Mesenteric fat pad (tissue), 1 donor: ENCODE data around the gene SCARB1. TPM values are rescaled to one million over a fixed set of nuclear protein-coding genes. Genes with fewer than 3 reads are reported as not detected.

ENCODE experiments used
- DNase-seq: peaks from one replicate; pipeline ENCODE4 v3.0.0-alpha.2; 2020; ENCODE audit warnings: low spot score
- total RNA-seq: library from RNA; stranded (reverse); fragmentation: NEBNext Ultra II Directional; extraction: Animal tissue kit (Norgen Biotek cat#: 25700); gene quantifications from one replicate; pipeline ENCODE4 v1.2.1, GENCODE V29; 2021
- donor health status: DM: yes; HTN: yes; CAD: no.

Gene SCARB1
- total RNA-seq, 1 donor from 2014 or later = 135 TPM

- DNase-seq = no peak
Measured at GRCh38 chr12:124865728-124866127, 2.1 kb upstream of the SCARB1 start.

GRCh38 chr12:124864326-124864752 lies 675 bp upstream of the SCARB1 start:
- no peak for DNase-seq

DNA sequence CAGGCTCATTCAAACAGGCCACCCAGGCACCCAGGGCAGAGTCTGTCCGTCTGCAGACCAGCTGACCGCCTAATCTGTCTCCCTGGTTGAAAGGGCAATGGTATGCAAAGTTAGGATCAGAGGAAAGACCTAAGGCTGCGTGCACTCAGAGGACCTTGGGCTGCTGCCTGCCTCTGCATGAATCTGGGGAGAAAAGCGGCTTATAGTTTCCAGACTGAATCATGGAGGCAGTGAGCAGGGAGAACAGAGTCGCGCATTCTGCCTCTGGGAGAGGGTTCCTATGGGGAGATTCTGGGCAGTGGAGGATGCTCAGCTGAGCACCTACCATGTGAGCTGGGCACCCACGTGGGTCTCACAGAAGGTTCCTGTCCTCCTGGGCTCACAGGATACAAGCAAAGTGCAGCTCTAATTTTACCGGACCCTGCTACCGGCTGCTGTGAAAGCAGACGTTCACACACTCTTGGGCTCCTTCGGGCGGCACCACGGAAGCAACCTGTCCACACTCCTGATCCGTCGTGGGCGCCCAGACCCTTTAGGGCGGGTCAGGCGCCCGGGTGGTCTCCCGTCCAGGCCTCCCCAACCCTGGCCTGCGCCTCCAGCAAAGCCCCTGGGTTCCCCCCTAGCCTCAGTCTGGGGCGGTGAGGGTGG lies 772 bp downstream of the SCARB1 start:
- no peak for DNase-seq

- no peak for DNase-seq
Measured at GRCh38 chr12:124861898-124862676, 1.6 kb downstream of the SCARB1 start.

GRCh38 chr12:124861492-124861891 lies 2.2 kb downstream of the SCARB1 start:
- DNase-seq = no peak

DNA sequence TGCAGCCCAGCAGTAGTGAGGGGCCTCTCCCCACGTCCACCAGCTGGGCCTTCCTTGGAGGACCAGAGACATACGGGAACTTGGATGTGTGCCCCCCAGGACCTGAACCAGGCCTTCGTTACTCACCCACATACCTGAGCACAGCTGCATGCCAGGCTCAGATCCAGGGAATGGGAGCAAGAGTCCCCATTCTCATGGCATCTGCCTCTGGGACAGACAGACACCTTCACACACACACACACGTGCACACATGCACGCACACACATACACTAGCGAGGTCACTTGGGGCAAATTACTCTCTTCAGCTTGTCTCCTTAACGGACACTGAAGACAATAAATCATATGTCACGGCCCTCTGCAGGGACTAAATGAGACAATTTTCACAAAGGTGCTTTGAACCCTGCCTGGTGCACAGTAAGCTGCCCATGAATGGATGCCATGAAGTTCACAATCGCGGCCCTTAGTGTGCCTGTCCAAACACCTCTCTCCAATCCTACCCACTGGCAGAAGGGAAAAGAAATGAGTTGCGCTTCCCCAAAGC lies 5.7 kb downstream of the SCARB1 start:
- DNase-seq = no peak

- no peak for DNase-seq
Measured at GRCh38 chr12:124856842-124857178, 6.9 kb downstream of the SCARB1 start.

- no peak for DNase-seq
Measured at GRCh38 chr12:124856132-124856841, 7.4 kb downstream of the SCARB1 start.

DNA sequence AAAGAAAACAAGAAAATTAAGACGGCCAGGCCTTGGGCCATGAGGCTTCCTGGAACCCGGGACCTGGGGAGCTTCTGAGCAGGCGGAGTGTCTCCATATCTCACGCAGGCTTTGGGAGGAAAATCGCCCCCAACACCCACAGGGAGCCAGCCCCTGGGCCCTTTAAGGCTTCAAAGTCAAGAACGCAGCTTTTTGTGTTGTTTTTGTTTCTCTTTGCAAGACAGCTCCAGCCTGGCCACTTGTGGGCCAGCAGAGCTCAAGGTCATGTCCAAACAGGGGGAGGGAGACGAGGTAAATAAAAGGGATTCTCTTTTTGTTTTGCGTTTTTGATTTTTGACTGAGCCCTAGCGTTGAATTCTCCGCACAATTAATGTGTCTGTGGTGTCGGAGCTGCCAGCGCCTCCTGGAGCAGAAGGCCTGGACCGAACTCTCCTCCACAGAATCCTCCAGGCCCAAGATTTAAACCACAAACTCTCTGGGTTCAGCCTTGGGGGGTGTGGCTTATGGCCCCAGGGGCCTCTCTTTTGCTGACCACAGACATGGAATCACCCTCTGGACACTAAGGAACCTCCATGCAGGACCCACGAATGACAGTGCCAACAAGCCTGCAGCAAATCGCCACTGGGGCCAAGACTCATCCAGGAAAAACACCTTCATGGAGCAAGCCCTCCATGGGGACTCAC lies 8.2 kb downstream of the SCARB1 start:
- DNase-seq = no peak

DNA sequence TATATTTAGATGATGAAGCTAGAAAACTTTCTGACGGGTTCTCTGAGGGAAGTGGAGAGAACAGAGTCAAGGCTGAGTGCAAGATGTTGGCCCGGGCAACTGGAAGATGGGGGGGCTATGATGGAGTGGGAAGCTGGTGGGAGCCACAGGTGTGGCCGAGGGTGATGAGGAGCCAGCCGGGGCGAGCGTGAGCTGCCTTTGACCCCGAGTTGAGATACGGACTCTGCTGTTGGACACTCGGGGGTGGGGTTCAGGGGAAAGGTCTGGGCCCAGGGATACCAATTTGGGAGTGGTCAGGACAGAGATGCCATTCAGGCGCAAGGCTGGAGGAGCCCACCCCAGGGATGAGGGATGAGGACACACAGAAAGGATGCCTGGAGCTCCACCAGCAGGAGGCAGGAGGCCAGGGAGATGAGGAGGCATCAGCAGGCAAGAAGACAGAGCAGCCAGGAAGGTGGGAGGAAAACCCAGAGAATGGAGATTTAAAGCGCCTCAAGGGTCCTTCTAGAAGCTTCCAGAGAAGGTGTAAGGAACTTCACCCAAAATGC lies 9.0 kb downstream of the SCARB1 start:
- no peak for DNase-seq

GRCh38 chr12:124853781-124854636 lies 9.7 kb downstream of the SCARB1 start:
- DNase-seq = no peak

DNA sequence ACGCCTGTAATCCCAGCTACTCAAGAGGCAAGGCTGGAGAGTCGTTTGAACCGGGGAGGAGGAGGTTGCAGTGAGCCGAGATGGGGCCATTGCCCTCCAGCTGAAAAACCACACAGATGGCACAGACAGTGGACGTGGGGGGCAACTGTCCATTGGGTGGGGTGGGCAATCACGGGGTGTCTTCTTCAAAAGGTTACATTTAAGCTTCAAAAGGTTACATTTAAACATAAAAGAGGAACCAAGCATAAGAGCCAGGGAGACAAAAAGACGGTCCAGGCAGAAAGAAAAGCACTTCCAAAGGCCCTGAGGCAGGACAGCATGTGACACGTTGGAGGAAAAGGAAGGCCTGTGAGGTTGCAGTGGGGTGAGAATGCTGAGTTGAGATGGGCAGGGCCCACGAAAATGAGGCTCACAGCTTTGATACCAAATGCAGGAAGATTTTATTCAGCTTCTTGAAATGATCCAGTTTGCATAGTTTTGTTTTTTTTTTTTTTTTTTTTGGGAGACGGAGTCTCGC lies 10.7 kb downstream of the SCARB1 start:
- no peak for DNase-seq

- DNase-seq = no peak
Measured at GRCh38 chr12:124852329-124852831, 11.3 kb downstream of the SCARB1 start.

GRCh38 chr12:124851342-124851741 lies 12.3 kb downstream of the SCARB1 start:
- DNase-seq = no peak

DNA sequence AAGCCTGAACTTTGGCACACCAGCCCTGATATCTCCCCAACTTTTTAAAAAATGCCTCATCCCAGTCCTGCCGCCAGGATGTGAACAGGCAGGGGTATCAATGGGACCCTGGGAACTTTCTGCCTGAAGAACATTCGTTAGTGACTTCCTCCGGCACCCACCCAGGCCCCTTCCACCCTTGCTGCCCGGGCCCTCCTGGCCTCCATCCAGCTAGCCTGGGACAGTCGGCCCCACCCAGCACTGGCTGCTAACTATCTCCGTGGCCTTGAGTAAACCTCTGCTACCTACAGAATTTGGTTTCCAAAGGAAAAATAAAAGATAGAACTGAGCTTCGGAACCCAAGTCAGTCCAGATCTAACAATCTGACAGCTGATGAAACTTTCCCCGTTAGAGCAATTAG lies 14.3 kb downstream of the SCARB1 start:
- no peak for DNase-seq

DNA sequence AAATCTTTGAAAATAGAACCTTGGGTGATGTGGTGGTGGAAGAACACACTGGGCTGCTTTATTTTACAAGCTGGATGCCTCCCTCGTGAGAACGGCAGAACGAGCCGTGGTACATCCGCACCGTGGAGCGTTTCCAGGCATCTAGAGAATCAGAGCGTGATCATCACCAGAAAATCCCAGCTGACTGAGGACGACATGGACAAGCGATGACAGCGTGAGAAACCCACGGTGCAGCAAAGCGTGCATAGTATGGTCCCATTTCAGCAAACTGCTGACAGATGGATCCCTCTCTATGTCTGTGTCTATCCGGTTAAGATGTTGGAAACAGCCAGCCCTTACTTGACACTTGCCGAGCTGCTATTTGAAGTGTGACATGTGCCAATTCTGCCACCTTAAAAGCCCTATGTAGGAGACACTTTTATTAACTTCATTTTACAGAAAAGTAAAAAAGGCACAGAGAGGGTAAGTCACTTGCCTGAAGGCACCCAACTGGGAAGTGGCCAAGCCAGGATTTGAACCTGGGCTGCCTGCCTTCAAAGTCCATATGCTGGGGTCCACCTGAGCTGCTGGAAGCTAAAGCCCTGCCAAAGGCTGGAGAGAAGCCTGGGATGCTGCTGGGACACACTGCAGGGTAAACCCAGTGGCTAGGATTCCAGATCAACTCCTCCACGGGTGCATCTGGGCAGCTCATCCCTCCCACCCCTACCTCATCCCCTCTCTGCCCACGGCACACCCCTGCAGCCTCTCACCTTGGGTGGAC lies 14.9 kb downstream of the SCARB1 start:
- DNase-seq = no peak

DNA sequence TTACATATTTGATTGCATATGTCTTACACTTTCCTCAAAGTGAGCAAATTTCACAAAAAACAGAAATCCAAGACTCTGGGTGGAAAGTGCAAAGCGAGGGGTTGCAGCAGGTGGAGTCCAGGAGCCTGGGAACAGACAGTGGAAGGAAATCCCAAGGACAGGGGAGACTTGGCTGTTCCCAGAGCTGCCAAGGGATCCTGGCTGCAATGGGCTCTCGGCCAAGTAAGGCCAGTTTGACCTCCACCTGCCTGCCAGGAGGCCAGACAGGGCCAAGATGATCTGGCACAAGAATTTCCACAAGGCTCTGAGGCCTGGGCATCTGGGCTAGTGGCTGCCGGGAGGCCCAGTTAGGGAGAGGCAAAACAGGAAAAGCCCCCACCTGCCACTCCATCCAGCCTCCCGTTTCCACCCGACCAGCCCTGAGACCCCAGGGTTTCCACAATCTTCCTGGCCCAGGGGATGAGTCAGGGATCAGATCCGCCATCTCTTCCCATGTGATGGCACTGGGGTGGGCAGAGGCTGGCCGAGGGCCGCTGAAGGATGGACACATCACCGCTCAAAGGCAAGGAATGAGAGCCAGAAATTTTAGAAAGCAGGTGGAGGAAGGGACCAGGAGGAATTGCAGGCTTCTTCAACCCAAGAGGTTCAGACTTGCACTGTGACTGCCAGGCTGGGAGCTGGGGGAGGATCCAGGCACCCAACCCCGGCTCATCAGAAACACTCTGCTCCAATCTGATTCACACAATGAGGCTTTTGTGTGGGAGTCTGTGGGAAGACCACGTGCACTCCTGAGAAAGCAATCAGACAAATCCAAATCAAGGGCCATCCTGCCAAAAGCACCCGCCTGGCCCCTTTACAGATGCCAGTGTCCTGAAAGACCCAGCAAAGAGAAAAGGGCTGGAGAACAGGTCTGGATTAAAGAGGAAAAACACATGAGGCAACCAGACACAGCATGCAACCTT lies 16.3 kb downstream of the SCARB1 start:
- no peak for DNase-seq
